ENCODE measurements around the gene PTPRO. TPM values are rescaled to one million over a fixed set of nuclear protein-coding genes. Genes with fewer than 3 reads are reported as not detected.

The PTPRO gene
- total RNA-seq, 1 donor from 2014 or later, result 0.94 TPM

DNA sequence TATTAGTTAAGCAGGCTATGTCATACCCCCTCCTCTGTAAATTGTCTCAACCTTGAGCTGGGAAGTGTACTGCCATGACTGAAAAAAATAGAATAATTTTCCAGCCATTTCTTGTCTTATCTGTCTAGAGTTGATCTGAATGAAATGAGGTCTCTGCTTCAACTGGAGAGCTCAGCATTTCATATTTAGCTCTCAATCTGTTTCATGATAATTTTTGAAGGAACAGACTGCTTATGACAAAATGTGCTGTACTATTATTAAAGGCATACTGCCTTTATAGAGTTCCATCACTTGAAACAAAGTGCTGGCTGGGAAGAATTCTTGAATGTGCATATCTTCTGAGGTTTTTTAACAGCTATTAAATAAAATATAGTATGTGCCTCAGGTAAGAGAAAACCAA, 19.1 kb downstream of the PTPRO start:
- ATAC-seq (no peak), DNase-seq (no peak)
- intact Hi-C loops (cut with micrococcal nuclease), result no loop called here

DNA sequence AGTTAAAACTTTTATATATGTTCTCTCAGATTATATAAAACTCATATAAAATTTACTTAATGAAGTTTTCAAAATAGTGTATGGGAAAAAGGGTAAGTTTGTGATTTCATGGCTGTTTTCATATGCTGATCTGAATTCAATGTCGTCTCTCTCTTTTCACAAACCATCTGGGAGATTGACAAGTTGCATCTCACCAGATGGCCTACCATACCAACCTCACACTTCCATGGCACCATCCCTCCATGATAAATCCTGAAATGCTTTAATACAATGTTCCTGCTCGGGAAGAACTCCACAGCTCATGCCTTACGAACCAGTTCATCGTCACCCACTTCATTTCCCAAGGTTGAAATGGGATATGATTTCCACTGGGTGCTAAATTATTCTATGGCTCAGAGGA, 22.3 kb downstream of the PTPRO start:
- ATAC-seq, result no peak
- intact Hi-C loops (cut with micrococcal nuclease), result no loop called here
- DNase-seq, result no peak

DNA sequence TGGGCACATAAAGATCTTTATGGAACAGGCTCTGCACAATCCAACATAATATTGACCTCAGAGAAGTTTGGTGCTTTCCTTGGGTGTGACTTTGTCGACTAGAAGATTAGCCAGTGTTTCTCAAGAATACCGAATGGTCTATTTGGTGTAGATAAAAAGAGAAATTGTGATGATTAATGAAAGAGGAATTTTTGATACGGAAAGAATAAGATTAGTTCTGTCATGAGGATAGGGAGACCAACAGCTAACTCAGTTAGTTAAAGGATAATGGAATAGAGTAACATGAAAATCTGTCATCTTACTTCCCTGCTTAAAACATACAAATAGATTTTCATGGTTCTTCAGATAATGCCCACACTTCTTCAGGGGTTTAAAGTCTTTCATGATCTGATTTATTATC, 24.2 kb downstream of the PTPRO start:
- ATAC-seq, result no peak
- no peak for DNase-seq
- intact Hi-C loops (cut with micrococcal nuclease), result no loop called here

DNA sequence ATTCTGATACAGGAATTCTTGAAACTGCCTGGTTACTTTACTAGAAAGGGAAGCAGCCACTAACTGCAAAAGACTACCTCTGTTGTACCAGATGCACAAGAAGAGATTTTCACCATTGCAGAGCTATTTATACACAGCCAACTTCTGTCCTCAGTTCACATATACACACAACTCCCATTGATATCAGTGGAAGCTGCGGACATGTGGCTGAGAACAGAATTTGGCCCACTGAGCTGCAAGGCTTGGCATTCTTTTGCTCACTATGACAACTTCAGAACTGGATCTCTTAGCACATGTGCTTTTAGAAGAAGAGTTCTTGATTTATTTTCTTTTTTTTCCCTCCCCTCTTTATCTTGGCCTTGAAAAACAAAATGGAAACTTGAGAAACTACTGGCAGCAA, 28.3 kb downstream of the PTPRO start:
- intact Hi-C loops (cut with micrococcal nuclease), result no loop called here
- DNase-seq (no peak), ATAC-seq (no peak)

DNA sequence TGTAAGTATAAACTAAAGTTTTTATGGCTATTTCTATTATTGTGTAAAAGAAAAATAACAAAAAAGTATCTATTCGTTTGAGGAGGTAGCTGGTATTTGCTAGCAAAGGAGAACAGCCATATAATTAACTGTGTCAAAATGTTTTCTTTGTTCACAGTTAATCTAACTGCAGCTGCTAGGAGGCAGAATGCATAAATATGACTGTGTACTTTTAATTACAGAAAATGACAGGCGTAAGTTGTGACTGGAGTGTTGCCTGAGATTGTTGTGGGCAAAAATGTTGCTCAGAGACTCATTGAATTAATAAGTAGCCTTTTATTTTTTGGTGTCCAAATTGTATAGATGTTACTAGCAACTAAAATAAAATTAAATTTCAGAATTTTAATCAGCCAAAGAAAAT, 33.5 kb downstream of the PTPRO start:
- intact Hi-C loops (cut with micrococcal nuclease), result no loop called here
- ATAC-seq (no peak), DNase-seq (no peak)

DNA sequence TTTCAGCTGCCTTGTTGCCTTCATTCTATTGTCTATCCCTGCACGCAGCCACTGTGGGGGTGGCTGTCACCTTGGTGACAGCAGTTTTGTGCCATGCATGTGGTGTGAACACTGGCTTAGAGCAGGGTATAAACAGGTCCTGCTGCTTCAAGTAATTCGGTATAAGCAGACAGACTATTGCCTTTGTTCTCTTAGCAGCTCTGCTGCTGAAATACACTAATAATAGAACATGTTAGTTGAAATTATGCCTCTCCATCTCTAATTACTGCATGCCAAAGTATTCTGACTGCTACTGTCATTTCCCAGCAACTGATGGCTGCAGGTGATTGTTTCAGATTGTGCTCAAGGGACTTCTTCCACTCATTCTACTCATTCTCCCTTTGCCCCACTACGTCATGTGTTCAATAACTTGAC, 34.6 kb downstream of the PTPRO start:
- intact Hi-C loops (cut with micrococcal nuclease), result no loop called here
- DNase-seq, result no peak
- no peak for ATAC-seq

DNA sequence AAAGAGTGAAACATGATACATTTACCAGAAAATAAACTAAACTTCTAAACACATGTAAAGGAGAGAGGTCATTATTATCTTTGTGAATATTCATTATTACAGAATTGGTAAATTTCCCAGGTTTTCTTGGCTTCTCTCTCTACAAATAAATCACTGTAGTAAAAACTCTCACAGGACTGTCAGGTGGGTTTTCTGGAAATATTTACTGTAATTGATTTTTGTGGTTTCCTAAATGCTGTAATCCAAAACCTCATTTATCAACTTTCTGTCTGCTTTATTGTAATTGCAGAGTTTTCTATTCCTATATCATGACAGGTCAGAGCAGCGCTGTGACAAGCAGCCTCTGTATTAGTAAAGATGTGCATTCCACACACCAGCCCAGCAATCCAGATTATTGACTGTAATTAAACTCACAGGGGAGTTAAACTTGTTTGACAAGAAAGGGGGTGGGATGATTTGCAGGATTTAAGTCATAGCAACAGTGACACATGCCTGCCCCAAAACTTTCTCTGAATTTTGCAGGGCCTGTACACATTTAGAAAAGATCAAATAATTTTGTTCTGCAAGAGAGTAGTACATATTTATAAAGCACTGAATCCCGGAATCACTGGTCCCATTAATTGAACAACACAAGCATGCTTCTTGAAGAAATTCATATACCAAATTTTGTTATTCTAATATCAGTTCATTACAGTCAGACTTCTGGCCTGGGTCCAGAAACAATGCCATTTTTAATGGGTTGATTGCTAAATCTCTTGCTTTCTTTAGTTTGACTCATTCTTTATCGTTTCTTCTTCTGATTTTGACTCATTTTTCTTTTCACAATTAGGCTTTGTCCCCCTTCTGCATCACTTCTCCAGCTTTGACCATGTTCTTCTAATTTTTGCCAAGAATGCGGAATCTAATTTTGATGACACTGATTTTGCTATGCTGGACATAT, 42.2 kb downstream of the PTPRO start:
- intact Hi-C loops (cut with micrococcal nuclease), result no loop called here
- DNase-seq (no peak), ATAC-seq (no peak)

DNA sequence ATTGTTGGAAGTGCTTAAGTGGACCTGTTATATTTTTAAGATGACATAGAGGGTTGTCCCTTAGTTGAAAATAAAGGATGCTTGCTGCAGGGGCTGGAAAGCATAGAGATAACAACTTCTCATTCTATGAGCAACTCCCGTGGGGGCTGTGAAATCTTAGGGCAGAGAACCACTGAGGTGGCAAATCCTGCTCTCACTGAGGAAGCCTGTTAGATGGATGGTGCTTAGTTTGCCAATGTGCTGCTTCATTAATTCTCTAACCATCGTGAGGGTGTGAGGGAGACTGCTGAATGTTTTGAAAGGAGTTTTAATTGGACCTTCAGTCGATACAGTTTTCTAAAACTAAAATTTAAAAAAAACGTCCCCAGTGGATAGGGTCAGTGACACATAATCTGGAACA, 46.5 kb downstream of the PTPRO start:
- intact Hi-C loops (cut with micrococcal nuclease), result no loop called here
- DNase-seq (no peak), ATAC-seq (no peak)

DNA sequence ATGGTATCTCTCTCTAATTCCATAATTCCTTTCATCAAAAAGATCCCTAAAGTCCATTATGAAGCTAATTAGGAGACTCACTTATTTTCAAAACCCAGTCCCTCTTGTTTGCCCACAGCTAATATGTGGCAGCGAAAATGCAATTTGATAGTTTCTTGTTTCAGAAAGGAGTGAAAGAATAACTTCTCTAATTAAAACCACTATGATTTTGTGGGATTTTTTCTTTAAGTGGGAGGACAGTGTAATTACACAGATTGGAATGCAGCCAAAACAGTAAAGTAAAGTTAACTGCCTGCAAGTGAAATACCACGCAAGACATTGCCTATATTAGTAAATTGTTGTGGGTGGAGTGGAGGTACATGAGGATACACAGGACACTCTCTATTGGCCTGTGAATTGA, 50.0 kb downstream of the PTPRO start:
- no peak for ATAC-seq
- no peak for DNase-seq

DNA sequence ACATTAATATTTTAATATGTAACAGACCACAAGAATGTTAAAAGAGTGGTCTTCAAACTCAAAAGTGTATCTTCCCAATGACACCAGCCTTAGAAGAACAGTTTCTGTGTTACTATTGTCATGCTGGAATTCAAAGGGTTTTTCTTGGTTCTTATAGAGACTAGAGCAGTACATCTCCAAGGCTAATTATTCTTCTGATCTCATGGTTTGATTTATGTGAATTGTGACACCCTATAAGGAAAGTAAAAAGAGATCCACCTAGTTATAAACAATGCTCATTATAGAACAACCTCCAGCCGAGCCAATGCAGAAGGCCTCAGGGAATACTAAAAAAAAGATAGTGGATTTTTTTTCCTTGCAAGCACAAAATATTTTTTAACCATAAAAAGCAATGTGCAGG, 65.5 kb downstream of the PTPRO start:
- intact Hi-C loops (cut with micrococcal nuclease), result no loop called here
- DNase-seq, result no peak
- ATAC-seq, result no peak

More for the DNA sequence above, 50.0 kb downstream of the PTPRO start:
- intact Hi-C loops (cut with micrococcal nuclease), result no loop called here

DNA sequence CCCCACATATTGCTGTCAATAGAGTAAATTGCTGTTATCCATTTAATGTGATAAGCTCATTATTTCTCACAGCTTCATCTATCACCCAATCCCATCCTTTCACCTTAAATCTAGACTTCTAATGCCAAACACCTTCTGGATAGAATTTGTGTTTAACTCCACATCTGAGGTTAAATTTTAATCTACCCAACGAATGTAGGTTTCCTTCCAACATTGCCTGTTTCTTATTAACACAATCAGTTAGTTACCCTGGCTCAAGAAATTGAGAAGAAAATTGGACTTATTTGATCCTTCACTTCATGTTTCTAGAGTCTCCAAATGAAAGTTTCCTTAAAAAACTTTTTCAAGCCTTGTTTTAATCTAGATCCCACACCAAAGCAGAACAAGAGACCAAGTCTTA, 67.3 kb downstream of the PTPRO start:
- ATAC-seq (no peak), DNase-seq (no peak)
- intact Hi-C loops (cut with micrococcal nuclease), result no loop called here

DNA sequence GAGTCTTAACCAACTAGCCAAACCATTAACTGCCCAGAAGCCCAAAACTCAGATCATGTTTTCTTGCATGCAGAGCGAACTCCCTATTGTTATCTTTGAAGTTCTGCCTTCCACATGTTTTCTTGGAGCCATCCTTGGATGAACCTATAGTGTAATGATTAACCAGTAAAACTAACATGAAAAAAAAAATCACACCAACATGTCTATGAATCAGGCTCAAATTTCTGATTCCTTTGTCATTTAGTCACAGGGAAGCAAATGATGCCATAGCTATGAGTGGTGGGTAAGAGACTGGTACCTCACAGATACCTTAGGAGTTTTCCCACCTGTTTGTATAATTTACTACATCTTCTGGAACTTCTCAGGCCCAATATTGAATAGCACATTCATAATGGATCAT, 70.7 kb downstream of the PTPRO start:
- ATAC-seq (no peak), DNase-seq (no peak)
- intact Hi-C loops (cut with micrococcal nuclease), result no loop called here

DNA sequence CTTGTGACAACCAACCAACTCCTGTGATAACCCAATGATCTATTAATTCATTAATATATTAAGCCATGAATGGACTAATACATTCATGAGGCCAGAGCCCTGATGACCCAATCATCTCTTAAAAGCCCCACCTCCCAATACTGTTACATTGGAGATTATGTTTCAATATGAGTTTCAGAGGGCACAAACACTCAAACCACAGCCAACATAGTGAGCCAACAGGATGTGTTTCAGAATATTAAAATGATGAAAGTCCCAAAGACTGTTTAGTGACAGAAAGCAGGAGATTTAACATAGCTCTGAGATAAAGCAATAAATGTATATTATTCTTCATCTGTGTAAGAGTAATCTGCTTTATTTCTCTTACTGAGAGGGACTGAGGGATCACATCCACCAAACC, 71.7 kb downstream of the PTPRO start:
- no peak for ATAC-seq
- DNase-seq, result no peak
- intact Hi-C loops (cut with micrococcal nuclease), result no loop called here

DNA sequence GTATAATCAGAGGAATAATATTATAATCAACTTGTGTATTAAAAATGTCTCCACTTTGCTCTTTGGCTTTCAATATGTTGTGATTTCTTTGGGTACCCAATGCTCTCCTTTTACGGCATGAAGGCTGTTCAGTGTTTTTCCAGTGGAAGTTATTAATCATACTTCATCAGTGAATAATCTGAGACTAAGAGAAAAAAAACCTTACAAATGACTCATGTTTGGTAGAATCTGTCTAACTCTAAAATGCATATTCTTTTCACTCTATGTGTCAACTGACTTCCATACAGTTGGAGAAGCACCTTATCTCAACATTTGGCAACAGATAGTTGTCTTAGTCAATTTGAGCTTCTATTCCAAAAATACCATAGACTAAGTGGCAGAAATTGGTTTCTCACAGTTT, 82.2 kb downstream of the PTPRO start:
- ATAC-seq (no peak), DNase-seq (no peak)

DNA sequence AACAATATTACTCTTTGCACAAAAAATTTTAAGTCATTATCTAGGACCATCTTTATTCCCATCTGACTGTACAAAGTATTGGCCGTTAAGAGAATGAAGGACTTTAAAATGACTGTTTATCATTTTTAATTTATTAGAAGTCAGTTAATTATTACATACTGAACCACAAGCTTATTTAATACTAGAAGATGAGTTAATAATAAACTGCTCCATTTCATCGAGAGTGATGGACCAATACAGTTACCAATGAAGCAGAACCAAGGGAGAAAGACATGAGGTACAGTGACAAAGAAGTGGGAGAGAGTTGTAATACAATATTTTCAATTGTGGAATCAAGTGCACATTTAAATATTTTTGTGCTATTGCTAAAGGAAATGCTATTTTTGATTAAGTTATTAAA, 83.3 kb downstream of the PTPRO start:
- intact Hi-C loops (cut with micrococcal nuclease), result no loop called here
- DNase-seq, result no peak
- no peak for ATAC-seq

More for the DNA sequence above, 82.2 kb downstream of the PTPRO start:
- intact Hi-C loops (cut with micrococcal nuclease), result no loop called here

DNA sequence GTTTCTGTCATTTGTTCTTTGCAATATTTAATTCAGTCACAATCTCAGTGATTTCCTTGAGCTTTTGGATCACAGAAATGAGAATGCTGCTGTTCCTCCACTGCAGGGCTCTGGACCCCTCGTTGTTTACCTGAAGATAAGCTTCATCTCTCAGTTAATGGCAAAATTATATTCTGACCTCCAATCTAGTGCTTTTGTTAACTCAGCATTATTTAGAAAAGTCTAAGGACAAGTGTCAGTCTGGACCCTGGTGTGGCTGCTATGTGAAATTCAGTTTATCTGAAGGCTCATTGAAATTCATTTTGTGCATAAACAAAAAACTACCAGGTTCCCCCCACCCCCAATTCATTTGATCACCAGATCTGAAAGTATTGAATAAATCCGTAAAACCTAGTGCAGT, 84.7 kb downstream of the PTPRO start:
- no peak for ATAC-seq
- DNase-seq, result no peak
- intact Hi-C loops (cut with micrococcal nuclease), result no loop called here

DNA sequence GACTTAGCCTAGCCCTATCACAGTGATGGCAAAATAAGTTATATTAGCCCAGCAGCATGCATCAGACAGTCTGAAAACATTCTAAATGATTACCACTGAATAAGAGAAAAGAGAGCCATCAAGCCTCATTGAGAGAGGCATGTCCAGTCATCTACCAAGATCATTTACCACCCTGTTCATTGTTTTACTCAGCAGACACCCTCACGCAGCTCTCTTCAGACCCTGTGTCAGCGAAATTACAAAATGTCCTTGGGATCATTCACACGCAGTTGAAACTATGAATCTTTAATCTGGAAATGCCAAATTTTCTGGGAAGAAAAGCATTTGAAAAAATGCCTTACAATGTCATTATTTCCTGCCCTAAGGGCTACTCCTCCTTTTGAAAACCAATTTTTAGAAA, 89.5 kb downstream of the PTPRO start:
- intact Hi-C loops (cut with micrococcal nuclease), result no loop called here

DNA sequence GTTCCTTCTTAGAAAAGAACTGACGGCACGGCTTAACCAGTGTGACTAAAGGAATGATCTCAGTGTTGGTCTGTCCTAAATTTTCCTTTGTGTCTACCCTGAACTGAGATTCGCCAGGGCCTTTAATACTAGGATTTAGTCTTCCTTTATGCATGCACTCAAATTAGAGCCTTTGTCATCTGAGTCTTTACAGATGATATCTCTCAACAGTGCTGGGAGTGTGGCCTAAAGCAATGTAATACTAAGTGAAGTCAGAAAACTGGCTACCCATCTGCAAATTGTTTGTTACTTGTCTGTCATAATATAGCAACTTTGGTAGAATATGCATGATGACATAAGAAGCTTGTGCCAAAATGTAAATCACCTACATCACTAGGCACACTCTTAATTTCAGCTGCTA, 95.4 kb downstream of the PTPRO start:
- no peak for ATAC-seq
- no peak for DNase-seq
- intact Hi-C loops (cut with micrococcal nuclease), result no loop called here

More for the DNA sequence above, 89.5 kb downstream of the PTPRO start:
- DNase-seq (no peak), ATAC-seq (no peak)

DNA sequence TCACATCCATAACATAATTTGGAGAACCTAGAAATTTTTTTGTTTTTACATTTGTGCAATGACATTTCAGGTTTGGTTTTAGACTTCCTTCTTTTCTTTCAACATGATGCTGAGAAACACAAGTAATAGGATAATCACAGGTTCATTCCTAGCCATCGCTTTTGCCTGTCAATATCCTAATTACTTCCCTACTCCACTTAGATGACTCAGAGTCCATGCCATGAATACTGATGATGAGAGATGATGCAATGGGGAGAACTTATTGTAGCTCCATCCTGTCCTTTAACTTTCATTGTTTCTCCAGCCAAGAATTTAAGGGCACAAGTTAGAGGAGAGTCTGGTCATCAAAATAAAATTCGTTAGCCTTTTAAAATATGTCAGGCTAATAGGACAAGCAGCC, 101.3 kb downstream of the PTPRO start:
- ATAC-seq (no peak), DNase-seq (no peak)
- intact Hi-C loops (cut with micrococcal nuclease), result no loop called here

DNA sequence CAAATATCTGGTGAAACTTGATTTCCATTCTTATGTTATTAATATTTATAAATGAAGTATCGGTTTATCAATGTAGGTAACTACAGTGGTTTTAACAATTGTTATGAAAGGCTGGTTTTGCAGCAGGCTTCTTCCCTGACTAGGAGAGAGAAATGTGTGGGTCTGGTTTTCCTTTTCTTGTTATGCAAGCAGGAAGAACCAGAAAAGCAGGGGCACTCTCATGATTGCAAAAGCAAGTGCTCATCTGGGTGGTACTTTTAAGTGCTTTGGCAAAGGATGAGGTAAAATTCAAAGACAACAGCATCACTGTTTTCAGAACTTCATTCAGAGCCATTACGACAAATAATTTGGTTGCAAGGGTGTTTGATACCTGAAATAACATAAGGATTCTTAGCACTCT, 105.6 kb downstream of the PTPRO start:
- intact Hi-C loops (cut with micrococcal nuclease), result no loop called here
- DNase-seq (no peak), ATAC-seq (no peak)

DNA sequence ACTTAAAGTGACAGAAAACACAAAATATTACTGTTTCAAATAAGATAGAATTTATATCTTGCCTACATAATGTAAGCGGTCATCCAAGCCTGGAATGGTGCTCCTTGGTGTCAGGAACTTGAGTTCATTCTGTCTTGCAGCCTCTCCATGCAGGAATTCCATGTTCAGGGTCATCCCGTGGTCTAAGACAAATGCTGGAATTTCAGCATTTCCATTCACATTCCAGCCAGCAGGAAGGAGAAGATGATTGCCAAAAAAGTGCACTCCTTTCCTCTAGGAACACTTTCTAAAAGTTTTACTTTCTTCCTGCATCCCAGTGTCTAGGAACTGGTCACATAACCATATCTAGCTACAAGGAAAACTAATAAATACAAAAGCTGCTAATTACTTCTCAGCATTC, 106.3 kb downstream of the PTPRO start:
- intact Hi-C loops (cut with micrococcal nuclease), result no loop called here
- DNase-seq, result no peak
- no peak for ATAC-seq
